GM13977 (cell line): Measurements from ENCODE around the gene OSBPL2.

Experiments used
- DNase-seq: peaks from one replicate; pipeline ENCODE4 v3.0.0; 2012; ENCODE audit warnings: low spot score
- CTCF ChIP-seq: IDR thresholded peaks from 2 replicates; pipeline ENCODE4 v1.5.1; 2012; ENCODE audit warnings: mild to moderate bottlenecking, control low read depth; ENCODE audit not compliant: insufficient read depth; ENCODE audit errors: extremely low read depth, missing control alignments
- in situ Hi-C: fragments of 300-500 bp; cut with MboI; formaldehyde crosslinking; loops from one replicate; pipeline ENCODE4 v1.12.0; 2022; ENCODE audit warnings: low sequenced_read_pairs, low pct_unique_long_range_greater_than_20kb, mixed read lengths, inconsistent platforms; ENCODE audit not compliant: unreplicated experiment

Gene OSBPL2

GRCh38 chr20:62237801-62238568, at the start of gene OSBPL2:
Gene OSBPL2 (plus strand): TSS chr20:62238521. CDS start chr20:62256185, 17,664 bp downstream.
- peak; percentile 100 for DNase-seq
- TF ChIP-seq CTCF, result no peak
- in situ Hi-C loops, result no loop called here

GRCh38 chr20:62190639-62191411, 47.5 kb upstream of the OSBPL2 start:
- in situ Hi-C loops, result no loop called here
- DNase-seq, result no peak
- TF ChIP-seq CTCF, result no peak

- no peak for DNase-seq
- in situ Hi-C loops, result no loop called here
- no peak for TF ChIP-seq CTCF
These were observed 46.4 kb upstream of the OSBPL2 start for GRCh38 chr20:62191781-62192559.

GRCh38 chr20:62192635-62193034, 45.7 kb upstream of the OSBPL2 start:
- TF ChIP-seq CTCF, result no peak
- no peak for DNase-seq
- in situ Hi-C loops, result no loop called here

GRCh38 chr20:62193079-62194025, 45.0 kb upstream of the OSBPL2 start:
- no peak for TF ChIP-seq CTCF
- in situ Hi-C loops, result no loop called here
- DNase-seq, result no peak
